Mononuclear cell (primary cell): Measurements from ENCODE around the gene ZNF385C. TPM values are rescaled to one million over a fixed set of nuclear protein-coding genes. Genes with fewer than 3 reads are reported as not detected.

ENCODE experiments used
- H3K27me3 ChIP-seq: 2 replicates; pipeline ENCODE4 v1.6.0; 2011; ENCODE audit warnings: low read length, control low read depth; ENCODE audit not compliant: insufficient read depth
- H3K4me1 ChIP-seq: 2 replicates; pipeline ENCODE4 v1.5.1; 2011; ENCODE audit warnings: mild to moderate bottlenecking, low read length, control low read depth; ENCODE audit not compliant: insufficient read depth
- H3K4me3 ChIP-seq: 2 replicates; pipeline ENCODE4 v1.5.1; 2011; ENCODE audit warnings: mild to moderate bottlenecking, low read length, moderate library complexity
- H3K9me3 ChIP-seq: 2 replicates; pipeline ENCODE4 v1.5.1; 2011; ENCODE audit warnings: low read depth, mild to moderate bottlenecking, control low read depth, low read length
- total RNA-seq: library from RNA; depleted of rRNA; stranded (reverse); fragments of >200 nt; gene quantifications from one replicate; pipeline ENCODE4 v1.2.3, GENCODE V29; 2012

The ZNF385C gene
- total RNA-seq, 1 donor, result 0.10 TPM

- peaks cover 11% of the 10 kb centered on the region for H3K4me1 ChIP-seq
Observed at GRCh38 chr17:42103221-42103954, 5.1 kb upstream of the ZNF385C start.

GRCh38 chr17:42101513-42102292 is 3.4 kb upstream of the ZNF385C start:
- H3K9me3 ChIP-seq, result no peaks in the 10 kb centered on the region
- peaks cover 12% of the 10 kb centered on the region for H3K27me3 ChIP-seq
- peaks cover 8% of the 10 kb centered on the region for H3K4me1 ChIP-seq
- H3K4me3 ChIP-seq, result no peak overlapping the region

More at GRCh38 chr17:42103221-42103954, 5.1 kb upstream of the ZNF385C start:
- no peaks in the 10 kb centered on the region for H3K9me3 ChIP-seq
- H3K27me3 ChIP-seq, result no peaks in the 10 kb centered on the region
- no peak overlapping the region for H3K4me3 ChIP-seq

DNA sequence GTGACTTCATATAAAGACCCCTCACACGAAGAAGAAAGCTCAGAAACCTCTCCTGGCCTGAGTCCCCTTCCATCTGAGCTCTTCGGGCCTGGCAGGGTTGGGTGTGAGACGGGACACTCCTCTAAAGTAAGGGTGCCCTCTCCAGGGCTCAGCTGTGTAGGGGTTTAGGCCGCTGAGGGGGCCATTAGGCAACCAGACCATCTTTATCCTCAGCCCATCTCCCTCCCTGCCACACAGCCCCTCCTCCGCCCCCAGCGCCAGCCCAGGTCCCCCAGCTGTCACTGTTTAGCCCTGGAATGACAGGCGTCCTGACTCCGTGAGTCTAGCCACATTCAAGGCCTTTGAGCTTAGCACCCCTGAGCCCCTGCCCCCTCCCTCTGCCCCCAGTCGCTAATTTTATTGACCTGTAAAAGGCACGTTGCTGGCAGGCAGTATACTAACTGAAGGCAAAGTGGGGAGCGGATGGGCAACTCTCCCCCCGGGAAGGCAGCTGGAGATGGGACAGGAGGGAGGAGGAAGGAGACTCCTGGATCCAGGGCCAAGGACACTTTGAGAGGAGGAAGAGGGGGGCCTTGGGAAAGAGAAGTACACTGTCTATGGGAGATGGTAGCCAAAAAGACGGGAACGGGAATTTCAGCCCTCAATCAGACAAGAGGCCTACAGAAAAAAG is 592 bp upstream of the ZNF385C start:
- H3K9me3 ChIP-seq, result no peaks in the 10 kb centered on the region
- H3K27me3 ChIP-seq, result peaks cover 15% of the 10 kb centered on the region
- peaks cover 8% of the 10 kb centered on the region for H3K4me1 ChIP-seq
- no peak overlapping the region for H3K4me3 ChIP-seq

DNA sequence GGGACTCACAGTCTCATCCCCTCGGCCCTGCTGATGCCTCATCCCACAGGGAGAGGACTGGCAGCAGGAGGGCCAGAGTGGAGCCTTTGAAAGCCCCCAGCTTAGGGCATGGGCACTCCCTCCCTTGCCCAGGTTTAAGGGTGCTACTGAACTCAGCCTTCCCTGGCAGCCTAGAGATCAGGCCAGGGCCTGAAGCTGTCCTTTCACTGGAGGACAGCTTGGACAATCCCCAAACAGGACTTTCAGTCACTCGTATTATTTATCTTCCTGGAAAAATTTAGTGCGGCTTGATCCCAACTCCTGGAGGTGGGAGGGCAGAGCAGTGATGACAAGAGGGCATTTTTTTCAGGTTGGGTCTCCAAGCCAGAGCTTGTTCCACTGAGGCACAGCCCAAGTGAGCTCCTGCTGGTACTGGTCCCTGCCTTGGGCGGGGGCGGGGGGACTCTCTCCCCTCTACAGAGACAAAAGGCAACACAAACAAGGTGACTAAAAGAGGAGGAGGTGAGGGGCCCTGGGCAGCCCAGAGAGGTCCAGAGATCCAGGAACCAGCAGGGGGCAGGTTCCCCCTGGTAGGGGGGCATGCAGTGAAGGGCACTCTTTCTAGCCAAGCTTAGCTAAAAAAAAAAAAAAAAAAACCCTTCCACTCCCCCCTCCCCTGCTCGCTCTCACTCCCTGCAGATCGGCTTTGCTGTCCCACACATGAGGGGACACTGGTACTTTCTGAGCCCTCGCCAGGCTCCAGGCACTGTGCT is 1.7 kb downstream of the ZNF385C start:
- Histone ChIP-seq H3K4me3 (no peak overlapping the region), H3K4me1 (peaks cover 8% of the 10 kb centered on the region), H3K27me3 (peaks cover 15% of the 10 kb centered on the region), H3K9me3 (no peaks in the 10 kb centered on the region)

GRCh38 chr17:42094375-42095069 is 3.8 kb downstream of the ZNF385C start:
- peaks cover 8% of the 10 kb centered on the region for H3K4me1 ChIP-seq
- no peaks in the 10 kb centered on the region for H3K9me3 ChIP-seq
- peaks cover 15% of the 10 kb centered on the region for H3K27me3 ChIP-seq
- H3K4me3 ChIP-seq, result no peak overlapping the region

DNA sequence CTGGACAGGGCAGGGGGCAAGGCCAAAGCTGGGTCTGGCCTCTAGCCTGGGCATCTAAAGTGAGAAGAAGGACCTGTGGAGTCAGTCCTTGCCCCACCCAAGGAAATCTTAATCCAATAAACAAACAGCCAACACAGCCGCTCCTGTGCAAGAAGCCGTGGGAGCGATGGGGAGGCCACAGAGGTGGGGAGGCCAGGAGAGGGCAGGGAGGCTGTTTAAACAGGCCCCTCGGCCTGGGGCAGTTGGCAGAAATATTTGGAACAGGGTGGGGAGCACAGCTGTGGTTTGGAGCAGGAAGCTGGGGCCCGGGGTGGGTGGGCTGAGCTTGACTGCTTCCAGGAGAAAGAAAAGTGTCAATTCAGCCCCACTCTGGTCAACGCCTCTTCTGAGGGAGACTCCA is 5.3 kb downstream of the ZNF385C start:
- Histone ChIP-seq H3K9me3 (no peaks in the 10 kb centered on the region), H3K4me1 (peaks cover 6% of the 10 kb centered on the region), H3K4me3 (no peak overlapping the region), H3K27me3 (peaks cover 13% of the 10 kb centered on the region)

DNA sequence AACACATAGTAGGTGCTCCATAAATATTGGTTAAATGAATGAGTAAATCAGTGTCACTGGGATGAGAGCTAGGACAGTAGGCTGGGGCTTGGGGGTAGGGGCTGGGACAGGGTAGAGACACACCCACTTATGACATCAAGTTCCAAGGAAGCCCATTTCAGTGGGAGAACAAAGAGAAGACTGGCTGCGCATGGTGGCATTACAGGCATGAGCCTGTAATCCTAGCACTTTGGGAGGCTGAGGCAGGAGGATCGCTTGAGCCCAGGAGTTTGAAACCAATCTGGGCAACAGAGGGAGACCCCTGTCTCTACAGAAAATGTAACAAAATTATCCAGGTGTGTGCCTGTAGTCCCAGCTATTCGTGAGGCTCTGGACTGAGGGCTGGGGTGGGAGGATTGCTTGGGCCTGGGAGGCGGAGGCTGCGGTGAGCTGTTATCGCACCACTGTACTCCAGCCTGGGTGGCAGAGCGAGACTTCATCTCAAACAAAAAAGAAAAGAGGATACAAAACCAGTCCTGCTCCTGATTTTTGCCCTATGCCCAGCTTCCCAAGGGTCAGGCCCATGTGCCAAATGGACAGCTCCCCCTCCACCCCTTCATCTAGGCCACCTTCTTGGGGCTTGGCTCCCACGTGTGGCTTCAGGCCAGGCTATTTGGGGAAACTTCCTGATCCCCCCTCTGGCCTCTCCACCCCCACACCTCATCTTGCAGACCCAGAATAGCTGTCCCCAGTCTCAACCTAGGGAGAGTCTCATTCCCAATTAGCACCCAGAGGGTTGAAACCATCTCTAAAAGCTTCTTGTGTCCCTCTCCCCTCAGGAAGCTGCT is 7.1 kb downstream of the ZNF385C start:
- Histone ChIP-seq H3K9me3 (no peaks in the 10 kb centered on the region), H3K27me3 (no peaks in the 10 kb centered on the region), H3K4me1 (no peaks in the 10 kb centered on the region), H3K4me3 (no peak overlapping the region)

DNA sequence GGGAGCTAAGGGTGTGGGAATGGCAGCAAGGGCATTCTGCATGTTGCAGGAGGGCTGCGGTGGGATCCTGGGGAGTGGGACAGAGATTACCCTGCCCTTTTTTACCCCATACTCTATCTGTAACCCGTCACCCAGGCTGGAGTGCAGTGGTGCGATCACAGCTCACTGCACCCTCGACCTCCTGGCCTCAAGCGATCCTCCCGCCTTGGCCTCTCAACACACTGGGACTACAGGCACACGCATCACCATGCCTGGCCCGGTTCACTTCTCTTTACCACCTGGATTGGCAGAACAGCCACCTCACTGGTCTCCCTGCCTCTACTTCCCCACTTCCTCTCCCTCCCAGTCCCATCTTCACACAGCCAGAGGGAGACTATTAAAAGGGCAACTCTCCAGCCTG is 9.5 kb downstream of the ZNF385C start:
- H3K9me3 ChIP-seq, result no peaks in the 10 kb centered on the region
- no peaks in the 10 kb centered on the region for H3K4me1 ChIP-seq
- H3K4me3 ChIP-seq, result no peak overlapping the region
- no peaks in the 10 kb centered on the region for H3K27me3 ChIP-seq

DNA sequence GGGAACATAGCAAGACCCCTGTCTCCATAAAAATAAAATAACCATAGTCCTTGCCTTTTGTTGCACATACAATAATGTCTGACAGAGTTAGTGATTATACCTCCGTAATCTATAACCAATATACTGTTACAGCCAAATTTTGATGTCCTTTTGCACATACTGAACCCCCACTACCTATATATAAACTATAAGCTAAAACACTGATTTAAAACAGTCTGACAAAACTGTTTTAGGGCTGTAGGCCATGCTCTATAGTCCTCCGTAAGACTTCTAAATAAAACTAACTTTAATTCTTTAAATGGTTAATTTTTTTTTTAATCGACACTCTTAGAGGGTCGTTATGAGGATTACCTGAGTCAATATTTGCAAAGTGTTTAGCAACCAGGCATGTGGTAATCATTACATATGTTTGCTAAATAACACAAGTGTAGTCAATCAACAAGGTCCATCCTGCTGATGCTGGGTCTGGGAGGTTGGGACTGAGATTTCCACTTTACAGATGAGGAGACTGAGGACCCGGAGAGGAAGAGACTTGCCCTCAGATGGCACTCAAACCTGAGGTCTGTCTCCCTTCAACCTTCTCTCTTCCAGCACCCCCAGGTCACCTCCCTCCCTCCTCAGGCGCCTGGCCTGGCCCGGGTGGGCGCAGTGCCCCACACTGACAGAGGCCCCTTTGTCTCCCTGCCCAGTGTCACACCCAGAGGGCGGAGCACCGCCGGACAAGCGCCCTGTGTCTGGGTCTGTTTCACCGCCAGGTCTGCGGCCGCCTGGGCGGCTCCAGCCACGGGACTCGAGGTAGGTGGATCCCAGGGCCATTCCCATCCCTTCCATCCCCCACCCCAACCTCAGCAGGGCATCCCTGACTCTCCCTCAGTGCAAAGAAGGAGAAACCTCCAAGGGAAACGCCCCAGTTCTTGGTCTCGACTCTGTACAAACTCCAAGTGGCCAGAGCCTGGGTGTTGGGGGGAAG is 10.3 kb downstream of the ZNF385C start:
- Histone ChIP-seq H3K4me1 (no peaks in the 10 kb centered on the region), H3K9me3 (no peaks in the 10 kb centered on the region), H3K4me3 (no peak overlapping the region), H3K27me3 (no peaks in the 10 kb centered on the region)

- no peak overlapping the region for H3K4me3 ChIP-seq
- H3K27me3 ChIP-seq, result no peaks in the 10 kb centered on the region
- H3K9me3 ChIP-seq, result no peaks in the 10 kb centered on the region
- no peaks in the 10 kb centered on the region for H3K4me1 ChIP-seq
Observed at GRCh38 chr17:42087042-42087701, 11.1 kb downstream of the ZNF385C start.

DNA sequence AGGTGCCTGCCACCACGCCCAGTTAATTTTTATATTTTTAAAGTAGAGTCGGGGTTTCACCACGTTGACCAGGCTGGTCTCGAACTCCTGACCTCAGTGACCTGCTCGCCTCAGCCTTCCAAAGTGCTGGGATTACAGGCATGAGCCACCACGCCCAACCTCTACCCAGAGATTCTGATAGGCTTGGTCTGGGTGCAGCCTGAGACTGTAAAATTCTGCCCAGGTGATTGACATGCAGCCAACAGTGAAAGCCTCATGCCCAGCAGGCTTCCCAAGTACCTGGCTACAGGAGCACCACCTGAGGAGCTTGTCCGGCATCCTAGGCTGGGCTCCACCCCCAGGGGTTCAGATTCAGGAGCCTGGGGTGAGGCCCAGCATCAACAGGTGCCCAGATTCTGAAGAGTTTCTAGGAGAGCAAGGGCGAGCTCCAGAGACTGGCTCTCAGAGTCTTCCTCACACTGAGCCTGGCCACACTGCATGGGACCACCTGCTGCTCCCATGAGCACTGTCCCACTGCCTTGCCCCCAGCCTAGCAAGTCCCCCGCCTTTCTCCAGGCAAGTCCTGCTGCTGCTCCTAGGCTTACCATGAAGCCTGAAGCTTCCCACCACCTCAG is 16.6 kb downstream of the ZNF385C start:
- no peaks in the 10 kb centered on the region for H3K9me3 ChIP-seq
- no peaks in the 10 kb centered on the region for H3K4me1 ChIP-seq
- no peaks in the 10 kb centered on the region for H3K27me3 ChIP-seq
- H3K4me3 ChIP-seq, result no peak overlapping the region

DNA sequence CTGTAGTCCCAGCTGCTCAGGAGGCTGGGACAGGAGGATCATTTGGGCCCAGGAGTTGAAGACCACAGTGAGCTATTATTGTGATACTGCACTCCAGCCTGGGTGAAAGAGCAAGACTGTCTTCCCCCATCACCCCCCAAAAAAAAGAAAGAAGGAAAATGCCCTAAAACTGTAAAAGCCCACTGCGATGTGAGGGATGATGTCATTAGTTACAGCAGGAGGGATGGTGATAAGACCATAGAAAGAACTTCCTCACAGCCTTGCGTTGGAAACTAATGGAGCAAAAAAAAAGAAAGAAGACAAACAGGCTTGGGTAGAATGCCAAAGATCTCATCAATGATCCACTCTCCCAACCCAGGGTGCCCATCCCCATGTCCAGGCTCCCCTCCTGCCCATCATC is 18.7 kb downstream of the ZNF385C start:
- Histone ChIP-seq H3K9me3 (no peaks in the 10 kb centered on the region), H3K4me1 (no peaks in the 10 kb centered on the region), H3K4me3 (no peak overlapping the region), H3K27me3 (no peaks in the 10 kb centered on the region)
